Fibroblast of skin of left biceps (primary cell): ENCODE data around the gene KNOP1.
"Not testable (repeated sequence)": the region's sequence is repeated elsewhere in the genome, so short reads cannot be mapped to it uniquely, and the experiment has no call there.

Source experiments
- DNase-seq, 2 experiments: peaks; one replicate each; pipeline ENCODE4 v3.0.0-alpha.2; 2013; ENCODE audit warnings: low read depth in 2 of 2

The KNOP1 gene

GRCh38 chr16:19683453-19684236, 34.4 kb downstream of the KNOP1 start:
- no peak for DNase-seq

GRCh38 chr16:19681637-19682036, 36.4 kb downstream of the KNOP1 start:
- no peak for DNase-seq

GRCh38 chr16:19680881-19681340, 37.1 kb downstream of the KNOP1 start:
- no peak for DNase-seq

- DNase-seq: not testable (repeated sequence)
Observed at GRCh38 chr16:19679281-19679680, 38.7 kb downstream of the KNOP1 start.

- DNase-seq: no peak
Observed at GRCh38 chr16:19678804-19679203, 39.2 kb downstream of the KNOP1 start.

- no peak for DNase-seq
Observed at GRCh38 chr16:19677402-19677801, 40.6 kb downstream of the KNOP1 start.

GRCh38 chr16:19674485-19674884, 43.5 kb downstream of the KNOP1 start:
- DNase-seq: no peak

GRCh38 chr16:19672378-19672777, 45.6 kb downstream of the KNOP1 start:
- DNase-seq: no peak

GRCh38 chr16:19666477-19666876, 51.5 kb downstream of the KNOP1 start:
- DNase-seq: no peak

GRCh38 chr16:19665313-19665712, 52.7 kb downstream of the KNOP1 start:
- not testable (repeated sequence) for DNase-seq

- no peak for DNase-seq
Observed at GRCh38 chr16:19664166-19664565, 53.9 kb downstream of the KNOP1 start.

- no peak for DNase-seq
Observed at GRCh38 chr16:19662351-19662750, 55.7 kb downstream of the KNOP1 start.

GRCh38 chr16:19660432-19660831, 57.6 kb downstream of the KNOP1 start:
- DNase-seq: no peak

GRCh38 chr16:19659554-19659953, 58.5 kb downstream of the KNOP1 start:
- no peak for DNase-seq

GRCh38 chr16:19657831-19658230, 60.2 kb downstream of the KNOP1 start:
- no peak for DNase-seq

GRCh38 chr16:19655242-19655777, 62.7 kb downstream of the KNOP1 start:
- no peak for DNase-seq

GRCh38 chr16:19654147-19654546, 63.9 kb downstream of the KNOP1 start:
- DNase-seq: no peak
